Activated CD8-positive, alpha-beta memory T cell treated with anti-CD3 and anti-CD28 coated beads, Interleukin-2, amount 10 ng/mL, durations not matched to agents 7 days and 5 days (primary cell): ENCODE results near the gene EIF2AK2. TPM values are rescaled to one million over a fixed set of nuclear protein-coding genes. Genes with fewer than 3 reads are reported as not detected.

Experiments used
- ATAC-seq: fragments of 150-1000 bp; cut with Tn5 transposase; one replicate; pipeline ENCODE4 v1.10.0; 2021; ENCODE audit warnings: moderate library complexity
- CTCF ChIA-PET: fragments of 350-600 bp; sonication (Branson Sonifier 250); formaldehyde crosslinking; loops from one replicate; lab custom pipeline; 2021; ENCODE audit warnings: antibody characterized with exemption; lab: Charles Lee
- DNase-seq: peaks from one replicate; pipeline ENCODE4 v3.0.0-alpha.2; 2020
- H3K27ac Mint-ChIP-seq: one replicate; pipeline ENCODE4 v1.8.0; 2021; ENCODE audit warnings: mild to moderate bottlenecking, mixed read lengths
- H3K27me3 Mint-ChIP-seq: one replicate; pipeline ENCODE4 v1.8.0; 2021; ENCODE audit warnings: mixed read lengths
- H3K36me3 Mint-ChIP-seq: one replicate; pipeline ENCODE4 v1.8.0; 2021; ENCODE audit warnings: mild to moderate bottlenecking, mixed read lengths
- H3K4me1 Mint-ChIP-seq: one replicate; pipeline ENCODE4 v1.8.0; 2021; ENCODE audit warnings: mixed read lengths
- H3K4me3 Mint-ChIP-seq: one replicate; pipeline ENCODE4 v1.8.0; 2021; ENCODE audit warnings: mild to moderate bottlenecking, moderate library complexity, mixed read lengths
- H3K9me3 Mint-ChIP-seq: one replicate; pipeline ENCODE4 v1.8.0; 2022; ENCODE audit warnings: low read depth, mixed read lengths
- total RNA-seq, 2 experiments: library from RNA; stranded (reverse); gene quantifications; one replicate each; pipeline ENCODE4 v1.2.3, GENCODE V29; 2021

EIF2AK2 gene
- total RNA-seq, 2 experiments from 2014 or later, result 115 to 175 TPM

- H3K27me3 Mint-ChIP-seq, result no peaks in the 10 kb centered on the region
Measured at GRCh38 chr2:37110306-37111212, 46.2 kb downstream of the EIF2AK2 start.

GRCh38 chr2:37109523-37109922, 47.3 kb downstream of the EIF2AK2 start:
- ATAC-seq, result no peak
- Mint-ChIP-seq H3K4me3 (no peak overlapping the region), H3K4me1 (peaks cover 2% of the 10 kb centered on the region), H3K27ac (no peak overlapping the region), H3K9me3 (no peaks in the 10 kb centered on the region), H3K36me3 (peaks cover 64% of the 10 kb centered on the region), H3K27me3 (no peaks in the 10 kb centered on the region)
- DNase-seq, result no peak
- CTCF ChIA-PET, result no interaction called here

More at GRCh38 chr2:37110306-37111212, 46.2 kb downstream of the EIF2AK2 start:
- Mint-ChIP-seq H3K36me3 (peaks cover 60% of the 10 kb centered on the region), H3K9me3 (no peaks in the 10 kb centered on the region), H3K27ac (no peak overlapping the region), H3K4me1 (peaks cover 2% of the 10 kb centered on the region), H3K4me3 (no peak overlapping the region)
- DNase-seq, result no peak
- ATAC-seq, result no peak
- CTCF ChIA-PET, result no interaction called here

DNA sequence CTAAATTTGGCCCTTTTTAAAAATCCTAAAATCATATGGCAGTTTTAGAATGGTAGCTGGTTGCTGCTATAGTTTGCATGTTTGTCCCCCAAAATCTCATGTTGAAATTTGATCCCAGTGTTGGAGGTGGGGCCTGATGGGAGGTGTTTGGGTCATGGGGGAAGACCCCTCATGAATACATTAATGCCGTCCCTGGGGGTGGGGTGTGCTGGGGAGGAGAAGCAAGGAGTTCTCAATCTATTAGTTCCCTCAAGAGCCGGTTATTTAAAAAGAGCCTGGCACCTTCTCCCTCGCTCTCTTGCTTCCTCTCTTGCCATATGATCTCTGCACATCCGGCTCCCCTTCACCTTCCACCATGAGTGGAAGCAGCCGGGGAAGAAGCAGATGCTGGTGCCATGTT, 51.6 kb downstream of the EIF2AK2 start:
- Mint-ChIP-seq H3K27me3 (no peaks in the 10 kb centered on the region), H3K27ac (no peak overlapping the region), H3K4me3 (no peak overlapping the region), H3K9me3 (no peaks in the 10 kb centered on the region), H3K36me3 (peaks cover 66% of the 10 kb centered on the region), H3K4me1 (no peaks in the 10 kb centered on the region)
- DNase-seq, result no peak
- CTCF ChIA-PET, result no interaction called here
- ATAC-seq, result no peak

DNA sequence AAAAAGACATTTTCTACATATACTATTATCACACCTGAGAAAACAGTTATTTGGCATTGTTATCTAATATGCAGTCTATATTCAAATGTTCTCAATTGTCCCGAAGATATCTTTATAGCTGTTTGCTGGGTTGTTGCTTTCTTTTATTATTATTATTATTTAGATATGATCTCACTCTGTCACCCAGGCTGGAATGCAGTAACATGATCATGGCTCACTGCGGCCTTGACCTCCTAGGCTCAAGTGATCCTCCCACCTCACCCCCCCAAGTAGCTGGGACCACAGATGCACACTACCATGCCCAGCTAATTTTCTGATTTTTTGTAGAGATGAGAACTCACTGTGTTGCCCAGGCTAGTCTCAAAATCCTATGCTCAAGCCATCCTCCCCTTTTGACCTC, 52.6 kb downstream of the EIF2AK2 start:
- Mint-ChIP-seq H3K9me3 (no peaks in the 10 kb centered on the region), H3K27ac (peak overlapping the region; percentile 21), H3K4me1 (no peaks in the 10 kb centered on the region), H3K4me3 (no peak overlapping the region), H3K36me3 (peaks cover 69% of the 10 kb centered on the region), H3K27me3 (no peaks in the 10 kb centered on the region)
- no peak for DNase-seq
- no peak for ATAC-seq
- CTCF ChIA-PET, result interaction anchor here (1.1 kb wide), 1 partner anchor 9 kb away, joined by 3 read pairs; no protein-coding TSS in a partner anchor

DNA sequence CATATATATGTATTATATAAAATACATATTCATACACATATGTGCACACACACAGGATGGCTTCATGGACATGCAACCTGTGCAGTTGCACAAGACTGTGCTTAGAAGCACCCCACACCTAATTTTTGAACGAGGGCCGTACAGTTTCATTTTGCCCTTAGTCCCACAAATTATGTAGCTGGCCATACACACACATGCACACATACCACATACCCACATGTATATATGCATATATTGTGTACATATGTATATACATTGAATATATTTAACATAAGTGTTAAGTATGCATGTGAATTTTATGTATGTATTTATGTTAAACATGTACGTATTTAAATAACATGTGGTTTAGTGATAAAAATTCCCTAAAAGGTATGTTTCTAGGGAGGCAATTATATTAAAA, 54.2 kb downstream of the EIF2AK2 start:
- Mint-ChIP-seq H3K36me3 (peaks cover 63% of the 10 kb centered on the region), H3K4me1 (no peaks in the 10 kb centered on the region), H3K4me3 (no peak overlapping the region), H3K27ac (no peak overlapping the region), H3K9me3 (no peaks in the 10 kb centered on the region), H3K27me3 (no peaks in the 10 kb centered on the region)
- ATAC-seq (no peak), DNase-seq (no peak)
- CTCF ChIA-PET, result interaction anchor here (0.6 kb wide), 1 partner anchor 35 kb away, joined by 3 read pairs; no protein-coding TSS in a partner anchor

DNA sequence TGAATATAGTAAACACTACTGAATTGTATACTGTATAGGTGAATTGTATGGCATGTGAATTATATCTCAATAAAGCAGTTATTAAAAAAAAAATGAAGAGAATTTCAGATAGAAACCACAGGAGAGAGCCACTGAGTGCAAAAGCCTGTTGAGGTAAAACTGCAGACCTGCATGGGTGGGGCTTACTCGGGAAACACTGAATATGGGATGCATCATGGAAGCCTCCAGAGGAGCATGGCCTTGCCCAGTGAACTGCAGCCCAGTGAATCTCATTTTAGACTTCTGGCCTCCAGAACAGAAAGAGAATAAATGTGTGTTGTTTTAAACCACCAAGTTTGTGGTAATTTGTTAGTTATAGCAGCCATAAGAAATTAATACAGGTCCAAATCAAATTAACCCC, 56.7 kb downstream of the EIF2AK2 start:
- DNase-seq (no peak), ATAC-seq (no peak)
- CTCF ChIA-PET, result no interaction called here
- Mint-ChIP-seq H3K27ac (no peak overlapping the region), H3K4me3 (no peak overlapping the region), H3K4me1 (no peaks in the 10 kb centered on the region), H3K36me3 (peaks cover 55% of the 10 kb centered on the region), H3K9me3 (no peaks in the 10 kb centered on the region), H3K27me3 (no peaks in the 10 kb centered on the region)

DNA sequence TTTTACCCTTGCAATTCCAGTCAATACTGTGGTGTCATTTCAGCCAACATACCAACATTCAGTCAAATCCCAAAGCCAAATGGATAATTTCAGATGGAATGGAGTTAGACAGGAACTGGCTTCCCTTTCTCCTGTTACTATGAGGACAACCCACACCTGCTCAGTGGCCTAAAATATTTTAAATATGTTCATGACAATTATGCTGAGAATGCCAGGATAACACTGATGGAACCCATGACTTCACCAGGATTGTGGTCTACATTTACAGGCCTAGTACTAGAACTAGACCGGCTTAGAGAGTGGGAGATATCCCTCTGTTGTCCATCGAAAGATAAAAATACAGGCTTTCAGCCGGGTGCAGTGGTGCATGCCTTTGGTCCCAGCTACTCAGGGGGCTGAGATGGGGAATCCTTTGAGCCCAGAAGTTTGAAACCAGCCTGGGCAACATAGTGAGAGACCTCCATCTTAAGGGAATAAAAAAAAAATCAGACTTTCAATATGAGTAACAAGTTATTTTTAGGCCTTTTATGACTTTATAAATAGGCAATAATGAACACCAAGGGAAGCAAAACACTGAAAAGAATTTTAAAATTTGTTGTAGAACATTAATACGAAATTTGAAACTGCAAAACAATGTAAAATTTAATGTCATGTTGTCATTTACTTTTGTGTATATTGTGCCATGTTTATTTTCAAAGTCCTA, 58.2 kb downstream of the EIF2AK2 start:
- H3K4me3 Mint-ChIP-seq, result no peak overlapping the region
- ATAC-seq, result no peak
- peak overlapping the region; percentile 24 for H3K27ac Mint-ChIP-seq
- peaks cover 50% of the 10 kb centered on the region for H3K36me3 Mint-ChIP-seq
- DNase-seq, result no peak
- H3K27me3 Mint-ChIP-seq, result no peaks in the 10 kb centered on the region
- H3K4me1 Mint-ChIP-seq, result no peaks in the 10 kb centered on the region
- H3K9me3 Mint-ChIP-seq, result no peaks in the 10 kb centered on the region
- CTCF ChIA-PET, result interaction anchor here (0.8 kb wide), 1 partner anchor 41 kb away, joined by 3 read pairs; no protein-coding TSS in a partner anchor

DNA sequence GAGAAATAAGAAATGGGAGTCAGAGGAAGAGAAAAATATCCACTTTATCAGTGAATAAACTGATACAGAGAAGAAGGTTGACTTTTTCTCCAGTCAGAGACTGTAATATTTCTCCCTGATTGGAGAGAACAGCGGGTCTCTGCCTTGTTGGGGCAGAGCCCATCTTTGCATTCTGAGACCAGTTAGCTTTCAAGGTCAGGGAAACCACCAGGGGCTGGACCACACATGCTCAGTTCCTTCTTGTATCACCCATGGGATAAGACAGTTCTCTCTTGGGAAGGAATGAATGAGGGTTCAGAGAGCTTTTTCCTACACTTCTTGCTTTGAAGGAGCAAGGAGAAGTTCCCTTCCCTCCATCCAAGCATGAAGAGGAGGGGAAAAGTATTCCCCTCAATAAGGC, 60.2 kb downstream of the EIF2AK2 start:
- Mint-ChIP-seq H3K4me3 (no peak overlapping the region), H3K27me3 (no peaks in the 10 kb centered on the region), H3K27ac (no peak overlapping the region), H3K36me3 (peaks cover 48% of the 10 kb centered on the region), H3K4me1 (peaks cover 4% of the 10 kb centered on the region), H3K9me3 (no peaks in the 10 kb centered on the region)
- ATAC-seq (no peak), DNase-seq (no peak)
- CTCF ChIA-PET, result no interaction called here

- Mint-ChIP-seq H3K9me3 (no peaks in the 10 kb centered on the region), H3K27ac (peak overlapping the region; percentile 58), H3K4me3 (no peak overlapping the region), H3K4me1 (peaks cover 6% of the 10 kb centered on the region), H3K36me3 (peaks cover 34% of the 10 kb centered on the region), H3K27me3 (no peaks in the 10 kb centered on the region)
- CTCF ChIA-PET, result no interaction called here
- ATAC-seq, result no peak
- no peak for DNase-seq
Measured at GRCh38 chr2:37091873-37092272, 64.9 kb downstream of the EIF2AK2 start.

GRCh38 chr2:37090019-37090477, 66.7 kb downstream of the EIF2AK2 start:
- Mint-ChIP-seq H3K4me3 (no peak overlapping the region), H3K27me3 (no peaks in the 10 kb centered on the region), H3K36me3 (peaks cover 30% of the 10 kb centered on the region), H3K27ac (no peak overlapping the region), H3K9me3 (no peaks in the 10 kb centered on the region), H3K4me1 (peaks cover 6% of the 10 kb centered on the region)
- DNase-seq, result no peak
- CTCF ChIA-PET, result no interaction called here
- ATAC-seq, result no peak

DNA sequence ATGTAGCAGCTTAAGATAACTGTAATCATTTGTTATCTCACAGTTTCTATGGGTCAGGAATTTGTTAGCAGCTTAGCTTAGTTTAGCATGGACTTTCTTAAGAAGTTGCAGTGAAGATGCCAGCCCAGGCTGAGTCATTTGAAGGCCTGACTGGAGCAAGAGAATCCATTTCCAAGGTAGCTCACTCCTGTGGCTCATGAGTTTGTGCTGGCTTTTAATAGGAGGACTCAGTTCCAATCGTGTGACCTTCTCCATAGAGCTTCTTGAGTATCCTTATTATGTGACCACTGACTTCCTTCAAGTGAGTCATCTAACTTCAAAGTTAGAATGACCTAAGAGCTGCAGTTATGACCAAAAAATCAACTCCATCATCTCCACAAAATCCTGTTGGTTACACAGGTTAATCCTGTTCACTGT, 71.0 kb downstream of the EIF2AK2 start:
- no peak overlapping the region for H3K4me3 Mint-ChIP-seq
- no peaks in the 10 kb centered on the region for H3K9me3 Mint-ChIP-seq
- DNase-seq, result no peak
- no peak overlapping the region for H3K27ac Mint-ChIP-seq
- no peak for ATAC-seq
- H3K36me3 Mint-ChIP-seq, result peaks cover 30% of the 10 kb centered on the region
- H3K4me1 Mint-ChIP-seq, result peaks cover 27% of the 10 kb centered on the region
- no peaks in the 10 kb centered on the region for H3K27me3 Mint-ChIP-seq
- CTCF ChIA-PET, result no interaction called here

GRCh38 chr2:37084797-37085196, 72.0 kb downstream of the EIF2AK2 start:
- CTCF ChIA-PET, result no interaction called here
- no peak for DNase-seq
- no peak for ATAC-seq
- Mint-ChIP-seq H3K27ac (no peak overlapping the region), H3K9me3 (no peaks in the 10 kb centered on the region), H3K4me3 (no peak overlapping the region), H3K4me1 (peaks cover 34% of the 10 kb centered on the region), H3K36me3 (peaks cover 34% of the 10 kb centered on the region), H3K27me3 (no peaks in the 10 kb centered on the region)

- H3K4me3 Mint-ChIP-seq, result no peak within 1 kb of the TSS
- ATAC-seq, result peak; percentile 93
- CTCF ChIA-PET, result no interaction called here
- peak; percentile 94 for DNase-seq
- H3K4me1 Mint-ChIP-seq, result peaks cover 39% of the 10 kb centered on the region
- no peaks in the 10 kb centered on the region for H3K27me3 Mint-ChIP-seq
- H3K36me3 Mint-ChIP-seq, result peaks cover 35% of the 10 kb centered on the region
- H3K27ac Mint-ChIP-seq, result no peak within 1 kb of the TSS
- H3K9me3 Mint-ChIP-seq, result no peaks in the 10 kb centered on the region
Measured at GRCh38 chr2:37083873-37084794, 72.6 kb downstream of the EIF2AK2 start, which contains the start of the genes GPATCH11 and HEATR5B. TSS of gene GPATCH11 (plus strand) at chr2:37084518. CDS start at chr2:37088382, 3,864 bp downstream. TSS of gene HEATR5B (minus strand) at chr2:37084372. CDS start at chr2:37083414, 958 bp downstream.
